HG02678 (cell line): ENCODE measurements around the gene IL19.

Source experiments
- ATAC-seq: cut with Tn5 transposase; IDR thresholded peaks from one replicate; pipeline ENCODE4 v1.9.1; 2021; ENCODE audit warnings: mild to moderate bottlenecking, moderate library complexity; ENCODE audit not compliant: unreplicated experiment

Gene IL19

DNA sequence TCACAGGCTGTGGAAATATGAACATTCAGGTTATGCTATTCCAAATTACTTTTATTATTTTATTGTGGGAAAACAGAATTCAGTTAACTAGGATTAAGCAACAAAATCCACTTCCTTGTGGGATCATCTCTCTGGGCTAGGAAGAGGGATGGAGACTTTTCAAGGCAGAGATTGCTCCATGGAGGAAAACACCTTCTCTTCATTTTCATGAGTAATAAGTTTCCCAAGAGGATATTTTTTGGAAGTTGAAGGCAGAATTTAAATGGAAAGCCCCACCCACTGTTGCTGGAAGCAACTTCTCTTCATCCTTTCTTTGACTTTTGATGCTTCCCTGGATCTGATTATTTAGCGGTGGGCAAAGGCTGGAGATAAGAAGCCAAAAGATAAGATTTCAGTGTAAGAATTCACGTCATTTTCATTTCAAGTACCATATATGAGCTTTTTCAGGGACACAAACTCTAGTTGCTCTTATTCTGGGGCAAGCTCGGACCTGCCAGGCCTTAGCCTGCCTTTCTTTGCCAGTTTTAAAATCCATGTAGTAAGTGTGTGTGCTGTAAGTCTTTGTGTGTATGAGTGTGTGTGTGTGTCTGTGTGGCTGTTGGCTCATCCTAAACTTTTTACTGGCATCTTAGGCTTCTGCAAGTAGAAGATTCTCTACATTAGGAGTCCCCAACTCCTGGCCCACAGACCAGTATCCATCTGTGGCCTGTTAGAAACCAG is 114.9 kb downstream of the IL19 start:
- ATAC-seq: no peak

DNA sequence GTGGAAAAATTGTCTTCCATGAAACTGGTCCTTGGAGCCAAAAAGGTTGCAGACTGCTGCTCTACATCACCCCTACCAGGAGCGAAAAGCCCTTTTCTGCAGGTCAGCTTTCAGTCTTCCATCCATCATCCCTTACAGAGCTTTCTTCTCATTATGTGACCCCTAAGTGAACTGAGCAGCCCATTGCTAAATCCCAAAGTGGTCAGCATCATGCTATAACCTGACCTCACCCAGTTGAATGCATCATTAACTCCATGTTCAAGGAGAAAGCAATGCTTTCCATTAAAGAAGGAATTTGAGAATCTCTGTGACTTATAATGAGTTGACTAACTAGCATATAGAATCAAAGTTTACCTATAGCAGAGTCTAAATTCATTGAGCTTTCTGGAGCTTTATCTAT is 116.3 kb downstream of the IL19 start:
- no peak for ATAC-seq

DNA sequence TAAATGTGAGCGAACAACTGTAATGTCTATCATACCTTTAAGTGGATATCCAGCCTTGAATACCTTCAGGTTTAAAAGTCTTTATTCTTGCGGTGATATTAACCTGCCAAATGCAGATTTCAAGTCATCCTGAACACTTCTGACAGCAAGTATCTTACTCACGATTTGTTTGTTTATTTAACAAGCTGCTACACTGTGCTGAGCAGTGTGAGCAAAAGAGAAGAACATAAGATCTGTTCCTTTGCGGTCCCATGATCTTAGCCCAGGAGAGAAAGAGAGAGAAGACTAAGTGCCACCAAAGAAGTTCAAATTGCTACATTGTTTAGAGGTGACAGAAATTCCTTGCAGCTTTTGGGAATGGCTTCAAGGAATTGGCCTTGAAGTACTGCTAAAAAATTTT is 117.1 kb downstream of the IL19 start:
- ATAC-seq: no peak

DNA sequence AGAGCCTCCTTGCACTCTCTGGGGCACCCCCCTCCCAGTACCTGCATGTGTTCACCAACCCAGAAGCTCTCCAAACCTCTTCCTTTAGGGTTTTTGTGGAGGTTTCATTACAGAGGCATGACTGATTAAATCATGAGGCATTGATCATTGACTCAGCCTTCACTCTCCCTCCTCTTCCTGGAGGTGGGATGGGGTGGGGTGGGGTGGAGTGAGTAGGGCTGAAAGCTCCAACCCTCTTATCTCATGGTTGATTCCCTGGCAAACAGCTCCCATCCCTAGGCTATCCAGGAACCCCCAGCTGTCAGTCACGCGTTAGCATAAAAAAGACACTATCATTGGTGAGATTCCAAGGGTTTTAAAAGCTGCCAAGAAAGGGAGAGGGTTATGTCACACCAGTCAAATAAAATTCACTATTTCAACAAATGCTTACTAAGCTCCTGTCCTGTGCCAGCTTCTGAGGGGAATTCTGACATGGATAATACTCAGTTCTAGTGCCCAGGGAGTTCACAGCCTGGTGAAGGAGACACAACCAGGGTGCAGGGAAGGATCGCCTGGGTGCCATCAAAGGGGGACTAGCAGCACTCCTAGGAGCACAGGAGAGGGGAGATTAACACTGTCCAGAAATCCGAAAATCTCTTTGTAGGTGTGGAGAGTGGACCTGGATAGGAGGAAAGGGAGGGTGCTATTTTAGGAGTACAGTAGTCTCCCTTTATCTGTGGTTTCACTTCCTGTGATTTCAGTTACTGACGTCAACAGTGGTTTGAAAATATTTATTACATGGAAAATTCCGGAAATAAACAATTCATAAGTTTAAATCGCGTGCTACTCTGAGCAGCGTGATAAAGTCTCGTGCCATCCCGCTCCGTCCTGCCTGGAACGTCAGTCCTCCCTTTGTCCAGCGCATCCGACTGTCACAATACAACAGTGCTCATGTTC is 119.8 kb downstream of the IL19 start:
- no peak for ATAC-seq

- no peak for ATAC-seq
These were observed 120.8 kb downstream of the IL19 start for GRCh38 chr1:206891412-206891811.
